ENCODE data around the gene OXSR1.
"Not testable (repeated sequence)": the region's sequence is repeated elsewhere in the genome, so short reads cannot be mapped to it uniquely, and the experiment has no call there.

The OXSR1 gene

DNA sequence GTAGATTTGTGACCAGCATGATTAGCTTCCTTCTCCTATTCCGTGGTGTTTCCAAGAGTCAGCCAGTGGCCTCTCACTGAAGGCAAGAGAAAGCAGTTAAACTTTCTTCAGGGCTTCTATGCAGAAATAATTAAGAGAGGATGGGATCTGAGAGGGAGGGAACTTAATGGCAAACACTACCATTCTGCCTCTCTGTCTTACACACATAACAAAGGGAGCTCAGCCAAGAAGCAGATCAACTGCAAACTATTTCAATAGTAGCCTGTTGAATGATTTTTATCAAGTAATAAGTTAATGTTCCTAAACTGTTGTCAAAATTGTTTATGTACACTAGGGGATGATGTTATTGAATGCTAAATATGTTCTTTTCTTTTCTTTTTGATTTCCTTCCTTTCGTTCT is 11.8 kb downstream of the OXSR1 start:
- H3K9ac ChIP-seq (ENCODE audit: low read depth, low read length): no peak overlapping the region
- peaks cover 18% of the 10 kb centered on the region for H3K4me1 ChIP-seq (ENCODE audit: control insufficient read depth, insufficient read depth, low read length)
- no peaks in the 10 kb centered on the region for H3K27me3 ChIP-seq (ENCODE audit: control insufficient read depth, insufficient read depth, low read length)
- H3K9me3 ChIP-seq (ENCODE audit: control insufficient read depth, insufficient read depth, low read length): no peaks in the 10 kb centered on the region
- no peak overlapping the region for H3K4me3 ChIP-seq (ENCODE audit: low read depth, low read length)
- H3K27ac ChIP-seq (ENCODE audit: low read depth, low read length): no peak overlapping the region
- H3K36me3 ChIP-seq (ENCODE audit: control insufficient read depth, insufficient read depth, low read length): no peaks in the 10 kb centered on the region

DNA sequence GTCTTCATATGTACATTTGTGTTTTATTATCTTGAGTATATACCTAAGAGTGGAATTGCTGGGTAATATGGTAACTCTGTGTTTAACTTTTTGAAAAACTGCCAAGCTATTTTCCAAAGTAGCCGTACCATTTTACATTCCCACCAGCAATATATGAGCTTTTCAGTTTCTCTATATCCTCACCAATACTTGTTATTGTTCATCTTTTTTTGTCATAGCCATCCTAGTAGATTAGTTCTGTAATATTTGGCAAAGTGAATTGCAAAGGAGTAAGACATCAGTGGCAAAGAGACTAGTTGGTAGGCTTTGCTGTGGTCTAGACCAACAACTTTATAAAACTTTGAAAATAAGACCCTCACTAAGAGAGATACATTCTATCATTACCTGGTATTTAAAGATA is 21.4 kb downstream of the OXSR1 start:
- Histone ChIP-seq H3K27me3 (ENCODE audit: control insufficient read depth, insufficient read depth, low read length) (no peaks in the 10 kb centered on the region), H3K27ac (ENCODE audit: low read depth, low read length) (no peak overlapping the region), H3K4me3 (ENCODE audit: low read depth, low read length) (no peak overlapping the region), H3K9ac (ENCODE audit: low read depth, low read length) (no peak overlapping the region), H3K9me3 (ENCODE audit: control insufficient read depth, insufficient read depth, low read length) (no peaks in the 10 kb centered on the region), H3K36me3 (ENCODE audit: control insufficient read depth, insufficient read depth, low read length) (peaks cover 72% of the 10 kb centered on the region), H3K4me1 (ENCODE audit: control insufficient read depth, insufficient read depth, low read length) (no peaks in the 10 kb centered on the region)

- Histone ChIP-seq H3K4me3 (ENCODE audit: low read depth, low read length) (no peak overlapping the region), H3K36me3 (ENCODE audit: control insufficient read depth, insufficient read depth, low read length) (peaks cover 65% of the 10 kb centered on the region), H3K9ac (ENCODE audit: low read depth, low read length) (no peak overlapping the region), H3K4me1 (ENCODE audit: control insufficient read depth, insufficient read depth, low read length) (no peaks in the 10 kb centered on the region), H3K27ac (ENCODE audit: low read depth, low read length) (no peak overlapping the region), H3K9me3 (ENCODE audit: control insufficient read depth, insufficient read depth, low read length) (no peaks in the 10 kb centered on the region), H3K27me3 (ENCODE audit: control insufficient read depth, insufficient read depth, low read length) (no peaks in the 10 kb centered on the region)
Observed at GRCh38 chr3:38190481-38190881, 25.1 kb downstream of the OXSR1 start.

GRCh38 chr3:38202931-38203330 is 37.6 kb downstream of the OXSR1 start:
- H3K27me3 ChIP-seq (ENCODE audit: control insufficient read depth, insufficient read depth, low read length); H3K27ac ChIP-seq (ENCODE audit: low read depth, low read length); H3K4me3 ChIP-seq (ENCODE audit: low read depth, low read length); H3K9ac ChIP-seq (ENCODE audit: low read depth, low read length); H3K4me1 ChIP-seq (ENCODE audit: control insufficient read depth, insufficient read depth, low read length); H3K9me3 ChIP-seq (ENCODE audit: control insufficient read depth, insufficient read depth, low read length): not testable (repeated sequence)
- peaks cover 36% of the 10 kb centered on the region for H3K36me3 ChIP-seq (ENCODE audit: control insufficient read depth, insufficient read depth, low read length)

DNA sequence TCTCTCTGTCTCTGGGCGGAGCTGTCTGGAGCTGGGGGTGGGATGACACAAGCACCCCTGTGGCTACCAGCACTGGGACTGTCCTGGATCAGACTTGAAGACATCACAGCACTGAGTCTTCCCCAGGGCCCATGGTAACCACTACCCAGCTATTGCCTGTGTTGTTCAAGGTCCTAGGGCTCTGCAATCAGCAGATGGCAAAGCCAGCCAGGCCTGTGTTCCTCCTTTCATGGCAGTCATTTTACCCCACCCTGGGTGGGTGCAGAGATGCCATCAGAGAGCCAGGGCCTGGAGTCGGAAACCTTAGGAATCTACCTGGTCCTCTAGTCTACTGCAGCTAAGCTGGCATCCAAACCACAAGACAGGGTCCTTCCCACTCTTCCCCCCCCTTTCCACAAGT is 38.4 kb downstream of the OXSR1 start:
- Histone ChIP-seq H3K9ac (ENCODE audit: low read depth, low read length) (no peak overlapping the region), H3K27me3 (ENCODE audit: control insufficient read depth, insufficient read depth, low read length) (no peaks in the 10 kb centered on the region), H3K9me3 (ENCODE audit: control insufficient read depth, insufficient read depth, low read length) (no peaks in the 10 kb centered on the region), H3K27ac (ENCODE audit: low read depth, low read length) (no peak overlapping the region), H3K4me3 (ENCODE audit: low read depth, low read length) (no peak overlapping the region), H3K36me3 (ENCODE audit: control insufficient read depth, insufficient read depth, low read length) (peaks cover 31% of the 10 kb centered on the region), H3K4me1 (ENCODE audit: control insufficient read depth, insufficient read depth, low read length) (peaks cover 1% of the 10 kb centered on the region; the same call in 1 of the 2 replicates)

DNA sequence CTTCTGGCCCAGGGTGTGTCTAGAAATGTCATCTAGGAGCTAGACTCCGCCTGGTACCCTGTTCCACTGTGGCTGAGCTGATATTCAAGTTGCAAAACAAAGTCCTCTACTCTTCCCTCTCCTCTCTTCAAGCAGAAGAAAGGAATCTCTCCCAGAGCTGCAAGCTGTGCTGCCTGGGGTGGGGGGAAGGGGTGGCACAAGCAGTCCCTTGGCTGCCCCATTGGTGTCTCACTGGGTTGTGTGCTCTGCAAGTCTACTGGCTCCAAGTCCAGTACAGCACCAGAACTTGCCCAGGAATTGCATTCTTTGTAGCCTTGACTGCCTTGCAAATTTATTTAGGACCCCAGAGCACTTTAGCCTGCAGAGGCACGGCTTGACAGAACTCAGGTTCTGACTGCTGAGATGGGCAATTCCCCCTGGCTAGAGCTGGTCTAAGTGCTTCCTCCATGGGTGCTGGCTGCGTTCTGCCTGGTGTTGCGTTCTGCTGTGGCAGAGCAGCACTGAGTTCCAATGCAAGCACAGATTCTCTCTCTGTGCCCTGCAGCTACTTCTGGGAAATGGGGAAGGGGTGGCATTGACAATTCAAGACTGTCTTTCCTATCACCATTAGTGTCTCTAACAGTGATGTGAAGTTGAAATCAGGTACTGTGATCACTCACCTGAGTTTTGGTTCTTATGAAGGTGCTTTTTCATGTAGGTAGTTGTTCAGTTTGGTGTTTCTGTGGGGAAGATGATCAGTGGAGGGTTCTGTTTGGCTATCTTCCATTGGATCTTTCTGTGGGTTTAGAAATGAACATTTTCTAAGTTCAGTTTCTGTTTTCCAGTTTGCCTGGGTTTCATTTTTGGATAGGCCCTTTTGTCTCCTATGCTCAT is 39.5 kb downstream of the OXSR1 start:
- Histone ChIP-seq H3K36me3 (ENCODE audit: control insufficient read depth, insufficient read depth, low read length) (peaks cover 20% of the 10 kb centered on the region), H3K27me3 (ENCODE audit: control insufficient read depth, insufficient read depth, low read length) (no peaks in the 10 kb centered on the region), H3K4me3 (ENCODE audit: low read depth, low read length) (no peak overlapping the region), H3K27ac (ENCODE audit: low read depth, low read length) (no peak overlapping the region), H3K4me1 (ENCODE audit: control insufficient read depth, insufficient read depth, low read length) (no peaks in the 10 kb centered on the region), H3K9me3 (ENCODE audit: control insufficient read depth, insufficient read depth, low read length) (no peaks in the 10 kb centered on the region), H3K9ac (ENCODE audit: low read depth, low read length) (no peak overlapping the region)

- no peaks in the 10 kb centered on the region for H3K4me1 ChIP-seq (ENCODE audit: control insufficient read depth, insufficient read depth, low read length)
- no peak overlapping the region for H3K9ac ChIP-seq (ENCODE audit: low read depth, low read length)
- no peak overlapping the region for H3K27ac ChIP-seq (ENCODE audit: low read depth, low read length)
- H3K9me3 ChIP-seq (ENCODE audit: control insufficient read depth, insufficient read depth, low read length): no peaks in the 10 kb centered on the region
- peaks cover 14% of the 10 kb centered on the region; the same call in 1 of the 2 replicates for H3K36me3 ChIP-seq (ENCODE audit: control insufficient read depth, insufficient read depth, low read length)
- no peaks in the 10 kb centered on the region for H3K27me3 ChIP-seq (ENCODE audit: control insufficient read depth, insufficient read depth, low read length)
- H3K4me3 ChIP-seq (ENCODE audit: low read depth, low read length): no peak overlapping the region
Observed at GRCh38 chr3:38205472-38205805, 40.1 kb downstream of the OXSR1 start.

GRCh38 chr3:38207254-38208003 is 42.1 kb downstream of the OXSR1 start:
- H3K36me3 ChIP-seq (ENCODE audit: control insufficient read depth, insufficient read depth, low read length): peaks cover 7% of the 10 kb centered on the region; the same call in 1 of the 2 replicates
- no peak overlapping the region for H3K27ac ChIP-seq (ENCODE audit: low read depth, low read length)
- H3K9ac ChIP-seq (ENCODE audit: low read depth, low read length): no peak overlapping the region
- H3K4me1 ChIP-seq (ENCODE audit: control insufficient read depth, insufficient read depth, low read length): no peaks in the 10 kb centered on the region
- no peaks in the 10 kb centered on the region for H3K9me3 ChIP-seq (ENCODE audit: control insufficient read depth, insufficient read depth, low read length)
- no peaks in the 10 kb centered on the region for H3K27me3 ChIP-seq (ENCODE audit: control insufficient read depth, insufficient read depth, low read length)
- H3K4me3 ChIP-seq (ENCODE audit: low read depth, low read length): no peak overlapping the region

DNA sequence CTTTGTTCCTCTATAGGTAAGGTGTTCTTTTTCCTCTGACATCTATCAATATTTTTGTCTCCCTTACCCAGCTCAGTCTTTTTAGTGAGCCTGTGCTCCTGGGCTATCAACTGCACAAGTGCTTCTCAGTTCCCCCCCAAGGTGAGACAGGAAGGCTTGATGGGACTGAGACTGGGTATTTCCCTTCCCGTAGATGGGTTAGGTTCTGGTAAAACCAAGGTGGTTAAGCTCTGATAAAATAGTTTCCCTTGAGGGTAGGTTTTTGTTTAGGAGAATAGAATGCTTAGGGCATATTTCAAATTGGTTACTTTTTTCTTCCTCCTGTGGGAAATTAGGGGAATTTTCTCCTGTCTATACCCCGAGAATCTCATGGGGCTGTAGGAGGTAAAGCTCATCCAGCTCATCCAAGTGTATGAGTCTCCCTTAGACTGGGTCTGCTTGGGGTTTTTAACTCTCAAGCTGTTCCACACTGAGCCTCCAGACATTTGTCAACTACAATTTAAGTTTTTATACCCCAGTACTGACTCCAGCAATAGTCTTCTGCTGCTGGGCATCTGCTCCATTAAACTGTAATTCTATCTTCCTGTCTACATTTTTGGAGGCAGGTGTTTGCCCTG is 44.9 kb downstream of the OXSR1 start:
- no peak overlapping the region for H3K4me3 ChIP-seq (ENCODE audit: low read depth, low read length)
- H3K27ac ChIP-seq (ENCODE audit: low read depth, low read length): no peak overlapping the region
- H3K4me1 ChIP-seq (ENCODE audit: control insufficient read depth, insufficient read depth, low read length): no peaks in the 10 kb centered on the region
- no peak overlapping the region for H3K9ac ChIP-seq (ENCODE audit: low read depth, low read length)
- H3K9me3 ChIP-seq (ENCODE audit: control insufficient read depth, insufficient read depth, low read length): no peaks in the 10 kb centered on the region
- H3K36me3 ChIP-seq (ENCODE audit: control insufficient read depth, insufficient read depth, low read length): no peaks in the 10 kb centered on the region
- H3K27me3 ChIP-seq (ENCODE audit: control insufficient read depth, insufficient read depth, low read length): no peaks in the 10 kb centered on the region

- H3K4me1 ChIP-seq (ENCODE audit: control insufficient read depth, insufficient read depth, low read length): no peaks in the 10 kb centered on the region
- H3K27me3 ChIP-seq (ENCODE audit: control insufficient read depth, insufficient read depth, low read length): no peaks in the 10 kb centered on the region
- H3K4me3 ChIP-seq (ENCODE audit: low read depth, low read length): no peak overlapping the region
- H3K9me3 ChIP-seq (ENCODE audit: control insufficient read depth, insufficient read depth, low read length): no peaks in the 10 kb centered on the region
- no peak overlapping the region for H3K27ac ChIP-seq (ENCODE audit: low read depth, low read length)
- H3K9ac ChIP-seq (ENCODE audit: low read depth, low read length): no peak overlapping the region
- H3K36me3 ChIP-seq (ENCODE audit: control insufficient read depth, insufficient read depth, low read length): peaks cover 13% of the 10 kb centered on the region
Observed at GRCh38 chr3:38212141-38212540, 46.8 kb downstream of the OXSR1 start.

GRCh38 chr3:38214560-38214959 is 49.2 kb downstream of the OXSR1 start:
- H3K4me1 ChIP-seq (ENCODE audit: control insufficient read depth, insufficient read depth, low read length): no peaks in the 10 kb centered on the region
- H3K9ac ChIP-seq (ENCODE audit: low read depth, low read length): no peak overlapping the region
- H3K27me3 ChIP-seq (ENCODE audit: control insufficient read depth, insufficient read depth, low read length): no peaks in the 10 kb centered on the region
- peaks cover 14% of the 10 kb centered on the region for H3K36me3 ChIP-seq (ENCODE audit: control insufficient read depth, insufficient read depth, low read length)
- H3K27ac ChIP-seq (ENCODE audit: low read depth, low read length): no peak overlapping the region
- no peaks in the 10 kb centered on the region for H3K9me3 ChIP-seq (ENCODE audit: control insufficient read depth, insufficient read depth, low read length)
- no peak overlapping the region for H3K4me3 ChIP-seq (ENCODE audit: low read depth, low read length)
